Measurements from ENCODE around the gene ACTMAP. TPM values are rescaled to one million over a fixed set of nuclear protein-coding genes. Genes with fewer than 3 reads are reported as not detected.

The ACTMAP gene
- total RNA-seq, 1 experiment from 2014 or later: 16.8 TPM

- TF ChIP-seq, protein P1, sequence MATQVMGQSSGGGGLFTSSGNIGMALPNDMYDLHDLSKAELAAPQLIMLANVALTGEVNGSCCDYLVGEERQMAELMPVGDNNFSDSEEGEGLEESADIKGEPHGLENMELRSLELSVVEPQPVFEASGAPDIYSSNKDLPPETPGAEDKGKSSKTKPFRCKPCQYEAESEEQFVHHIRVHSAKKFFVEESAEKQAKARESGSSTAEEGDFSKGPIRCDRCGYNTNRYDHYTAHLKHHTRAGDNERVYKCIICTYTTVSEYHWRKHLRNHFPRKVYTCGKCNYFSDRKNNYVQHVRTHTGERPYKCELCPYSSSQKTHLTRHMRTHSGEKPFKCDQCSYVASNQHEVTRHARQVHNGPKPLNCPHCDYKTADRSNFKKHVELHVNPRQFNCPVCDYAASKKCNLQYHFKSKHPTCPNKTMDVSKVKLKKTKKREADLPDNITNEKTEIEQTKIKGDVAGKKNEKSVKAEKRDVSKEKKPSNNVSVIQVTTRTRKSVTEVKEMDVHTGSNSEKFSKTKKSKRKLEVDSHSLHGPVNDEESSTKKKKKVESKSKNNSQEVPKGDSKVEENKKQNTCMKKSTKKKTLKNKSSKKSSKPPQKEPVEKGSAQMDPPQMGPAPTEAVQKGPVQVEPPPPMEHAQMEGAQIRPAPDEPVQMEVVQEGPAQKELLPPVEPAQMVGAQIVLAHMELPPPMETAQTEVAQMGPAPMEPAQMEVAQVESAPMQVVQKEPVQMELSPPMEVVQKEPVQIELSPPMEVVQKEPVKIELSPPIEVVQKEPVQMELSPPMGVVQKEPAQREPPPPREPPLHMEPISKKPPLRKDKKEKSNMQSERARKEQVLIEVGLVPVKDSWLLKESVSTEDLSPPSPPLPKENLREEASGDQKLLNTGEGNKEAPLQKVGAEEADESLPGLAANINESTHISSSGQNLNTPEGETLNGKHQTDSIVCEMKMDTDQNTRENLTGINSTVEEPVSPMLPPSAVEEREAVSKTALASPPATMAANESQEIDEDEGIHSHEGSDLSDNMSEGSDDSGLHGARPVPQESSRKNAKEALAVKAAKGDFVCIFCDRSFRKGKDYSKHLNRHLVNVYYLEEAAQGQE (IDR thresholded peaks at IDR 0.05; ENCODE audit: low read depth): no peak
Observed at GRCh38 chr19:40721936-40722661, 28.2 kb downstream of the ACTMAP start (continued).

DNA sequence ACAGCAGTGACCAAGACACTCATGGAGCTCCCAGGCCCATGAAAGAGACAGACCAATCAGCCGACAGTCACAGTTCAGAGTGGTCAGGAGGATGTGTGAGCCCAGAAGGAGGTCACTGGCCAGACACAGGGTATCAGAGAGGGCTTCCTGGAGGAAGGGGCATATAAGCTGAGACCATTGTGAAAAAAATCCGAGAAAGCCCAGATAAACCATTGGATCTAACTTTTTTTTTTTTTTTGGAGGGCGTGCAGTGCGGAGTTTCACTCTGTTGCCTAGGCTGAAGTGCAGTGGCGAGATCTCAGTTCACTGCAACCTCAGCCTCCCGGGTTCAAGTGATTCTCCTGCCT lies 29.2 kb downstream of the ACTMAP start:
- no peak for ATAC-seq
- ChIA-PET RAD21 (ENCODE audit: low non-redundant PET in 1 of 2, low total read pairs in 2 of 2, uncharacterized antibody in 2 of 2, unreplicated experiment in 2 of 2) (no interaction called here), CTCF (no interaction called here), POLR2A (interaction anchor here (0.7 kb wide), 1 partner anchor 431 kb away, joined by 3 read pairs; no protein-coding TSS in a partner anchor)
- H3K36me3 ChIP-seq (ENCODE audit: control insufficient read depth in 1 of 2, insufficient read depth in 2 of 2, low read length in 2 of 2): peaks cover 1 to 26% of the 10 kb centered on the region in 2 experiments; a peak in 3 of 4 replicates
- no peaks in the 10 kb centered on the region for H4K20me1 ChIP-seq (ENCODE audit: insufficient read depth)
- peaks cover 72% of the 10 kb centered on the region for H3K79me2 ChIP-seq (ENCODE audit: insufficient read depth, low read length)
- no peak overlapping the region for H3K27ac ChIP-seq (ENCODE audit: low read depth, low read length)
- H3K9me2 ChIP-seq (ENCODE audit: insufficient read depth): no peaks in the 10 kb centered on the region
- no peak overlapping the region for H2AFZ ChIP-seq (ENCODE audit: low read depth, low read length, poor library complexity, severe bottlenecking)
- no peak overlapping the region for H3K4me2 ChIP-seq (ENCODE audit: low read length)
- H3K9ac ChIP-seq (ENCODE audit: low read length): no peak overlapping the region
- peaks cover 9 to 45% of the 10 kb centered on the region in 2 experiments for H3K4me1 ChIP-seq (ENCODE audit: control insufficient read depth in 1 of 2, insufficient read depth in 2 of 2, low read length in 2 of 2)
- BruUV-seq (replicated peaks): no TSS peak
- H3K9me3 ChIP-seq (ENCODE audit: control insufficient read depth in 1 of 2, insufficient read depth in 1 of 2, low read depth in 1 of 2, low read length in 2 of 2): no peaks in the 10 kb centered on the region
- DNase-seq (ENCODE audit: low read depth, low spot score): no peak
- H3K27me3 ChIP-seq (ENCODE audit: insufficient read depth, low read length): no peaks in the 10 kb centered on the region
- intact Hi-C loops (cut with micrococcal nuclease): no loop called here
- TF ChIP-seq ZFX (IDR thresholded peaks at IDR 0.05) (no peak), ZNF274 (IDR thresholded peaks at IDR 0.05; ENCODE audit: low read depth, low read length) (no peak), RAD21 (IDR thresholded peaks at IDR 0.05; ENCODE audit: low read depth) (no peak), ELF1 (IDR thresholded peaks at IDR 0.05; ENCODE audit: borderline replicate concordance, low read depth) (no peak), EZH2 (IDR thresholded peaks at IDR 0.05) (no peak), JUND (IDR thresholded peaks at IDR 0.05) (no peak), SRF (IDR thresholded peaks at IDR 0.05; ENCODE audit: low read depth) (no peak), EZH2phosphoT487 (IDR thresholded peaks at IDR 0.05; ENCODE audit: borderline replicate concordance) (no peak), POLR2AphosphoS5 (IDR thresholded peaks at IDR 0.05; ENCODE audit: low read depth, low read length) (no peak), SIN3A (IDR thresholded peaks at IDR 0.05; ENCODE audit: low read depth) (no peak), MAX (IDR thresholded peaks at IDR 0.05) (no peak), CBX3 (IDR thresholded peaks at IDR 0.05; ENCODE audit: low read depth) (no peak), SP1 (IDR thresholded peaks at IDR 0.05; ENCODE audit: low read depth) (no peak), POLR2A (IDR thresholded peaks at IDR 0.05; ENCODE audit: borderline replicate concordance, extremely low read depth, insufficient read depth, insufficient read length) (no peak), TCF7L2 (IDR thresholded peaks at IDR 0.05; ENCODE audit: borderline replicate concordance, extremely low read depth, insufficient read depth, insufficient read length) (no peak)
- TF ChIP-seq, protein P2, sequence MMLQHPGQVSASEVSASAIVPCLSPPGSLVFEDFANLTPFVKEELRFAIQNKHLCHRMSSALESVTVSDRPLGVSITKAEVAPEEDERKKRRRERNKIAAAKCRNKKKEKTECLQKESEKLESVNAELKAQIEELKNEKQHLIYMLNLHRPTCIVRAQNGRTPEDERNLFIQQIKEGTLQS (IDR thresholded peaks at IDR 0.05): no peak
- TF ChIP-seq, protein P3, sequence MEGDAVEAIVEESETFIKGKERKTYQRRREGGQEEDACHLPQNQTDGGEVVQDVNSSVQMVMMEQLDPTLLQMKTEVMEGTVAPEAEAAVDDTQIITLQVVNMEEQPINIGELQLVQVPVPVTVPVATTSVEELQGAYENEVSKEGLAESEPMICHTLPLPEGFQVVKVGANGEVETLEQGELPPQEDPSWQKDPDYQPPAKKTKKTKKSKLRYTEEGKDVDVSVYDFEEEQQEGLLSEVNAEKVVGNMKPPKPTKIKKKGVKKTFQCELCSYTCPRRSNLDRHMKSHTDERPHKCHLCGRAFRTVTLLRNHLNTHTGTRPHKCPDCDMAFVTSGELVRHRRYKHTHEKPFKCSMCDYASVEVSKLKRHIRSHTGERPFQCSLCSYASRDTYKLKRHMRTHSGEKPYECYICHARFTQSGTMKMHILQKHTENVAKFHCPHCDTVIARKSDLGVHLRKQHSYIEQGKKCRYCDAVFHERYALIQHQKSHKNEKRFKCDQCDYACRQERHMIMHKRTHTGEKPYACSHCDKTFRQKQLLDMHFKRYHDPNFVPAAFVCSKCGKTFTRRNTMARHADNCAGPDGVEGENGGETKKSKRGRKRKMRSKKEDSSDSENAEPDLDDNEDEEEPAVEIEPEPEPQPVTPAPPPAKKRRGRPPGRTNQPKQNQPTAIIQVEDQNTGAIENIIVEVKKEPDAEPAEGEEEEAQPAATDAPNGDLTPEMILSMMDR (IDR thresholded peaks at IDR 0.05 in 2 of 3, conservative IDR thresholded peaks at IDR 0.05 in 1 of 3; ENCODE audit: borderline replicate concordance in 1 of 3, insufficient read depth in 1 of 3, low read depth in 2 of 3, low read length in 2 of 3): no peak
- H3K4me3 ChIP-seq (replicated peaks in 1 of 2; ENCODE audit: low read depth in 1 of 2, low read length in 2 of 2): no peak overlapping the region
